ENCODE results near the gene LMO7.

LMO7 gene

GRCh38 chr13:75618308-75618707, 17.8 kb upstream of the LMO7 start:
- no peaks in the 10 kb centered on the region for H3K9me3 ChIP-seq (ENCODE audit: low read depth, low read length)
- H3K4me3 ChIP-seq, result no peak overlapping the region
- H3K27ac ChIP-seq, result 0 out of 2 replicates have a peak overlapping the region, but pooled peaks have one; percentile 21
- H3K36me3 ChIP-seq (ENCODE audit: insufficient read depth, low read length), result no peaks in the 10 kb centered on the region
- no peak overlapping the region for H3K9ac ChIP-seq (ENCODE audit: insufficient read length)
- no peak for DNase-seq (ENCODE audit: low read depth, low spot score)
- TF ChIP-seq POLR2AphosphoS5 (IDR thresholded peaks at IDR 0.05; ENCODE audit: borderline replicate concordance, low read depth, low read length) (no peak), FOXP2 (optimal IDR thresholded peaks at IDR 0.05; ENCODE audit: control extremely low read depth, extremely low read length, insufficient read depth) (no peak), EZH2 (IDR thresholded peaks at IDR 0.05) (no peak)

DNA sequence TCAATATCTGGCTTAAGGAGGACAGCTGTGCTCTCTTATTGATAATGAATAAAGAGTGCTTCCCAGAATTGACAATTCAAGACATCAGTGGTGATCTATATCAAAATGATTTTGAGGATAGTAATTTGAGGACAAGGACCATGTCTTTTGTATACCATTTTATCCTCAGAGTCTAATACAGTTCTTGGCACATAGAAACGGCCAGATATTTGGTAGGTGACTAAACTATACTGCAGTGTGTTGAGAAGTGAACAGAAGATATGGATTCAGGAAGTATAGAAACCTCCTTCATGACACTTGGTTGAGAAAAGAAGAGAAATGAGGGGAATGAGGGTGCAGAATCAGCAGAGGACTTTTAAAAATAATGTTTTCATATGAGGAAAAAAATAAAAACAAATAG, 16.1 kb upstream of the LMO7 start:
- Histone ChIP-seq H3K27ac (peak overlapping the region; percentile 97), H3K4me3 (peak overlapping the region; percentile 72), H3K36me3 (ENCODE audit: insufficient read depth, low read length) (peaks cover 8% of the 10 kb centered on the region; the same call in 1 of the 2 replicates), H3K9ac (ENCODE audit: insufficient read length) (peak overlapping the region; percentile 36), H3K9me3 (ENCODE audit: low read depth, low read length) (no peaks in the 10 kb centered on the region)
- TF ChIP-seq EZH2 (IDR thresholded peaks at IDR 0.05) (no peak), POLR2AphosphoS5 (IDR thresholded peaks at IDR 0.05; ENCODE audit: borderline replicate concordance, low read depth, low read length) (no peak), FOXP2 (optimal IDR thresholded peaks at IDR 0.05; ENCODE audit: control extremely low read depth, extremely low read length, insufficient read depth) (no peak)
- DNase-seq (ENCODE audit: low read depth, low spot score), result no peak

- peak overlapping the region; percentile 97 for H3K27ac ChIP-seq
- peak overlapping the region; percentile 36 for H3K9ac ChIP-seq (ENCODE audit: insufficient read length)
- peak overlapping the region; percentile 72 for H3K4me3 ChIP-seq
- peaks cover 13% of the 10 kb centered on the region; the same call in 1 of the 2 replicates for H3K36me3 ChIP-seq (ENCODE audit: insufficient read depth, low read length)
- TF ChIP-seq FOXP2 (optimal IDR thresholded peaks at IDR 0.05; ENCODE audit: control extremely low read depth, extremely low read length, insufficient read depth) (no peak), POLR2AphosphoS5 (IDR thresholded peaks at IDR 0.05; ENCODE audit: borderline replicate concordance, low read depth, low read length) (peak; percentile 50; the same call in 1 of the 2 replicates)
- H3K9me3 ChIP-seq (ENCODE audit: low read depth, low read length), result no peaks in the 10 kb centered on the region
- DNase-seq (ENCODE audit: low read depth, low spot score), result peak; percentile 91
Measured at GRCh38 chr13:75621147-75621546, 15.0 kb upstream of the LMO7 start.

DNA sequence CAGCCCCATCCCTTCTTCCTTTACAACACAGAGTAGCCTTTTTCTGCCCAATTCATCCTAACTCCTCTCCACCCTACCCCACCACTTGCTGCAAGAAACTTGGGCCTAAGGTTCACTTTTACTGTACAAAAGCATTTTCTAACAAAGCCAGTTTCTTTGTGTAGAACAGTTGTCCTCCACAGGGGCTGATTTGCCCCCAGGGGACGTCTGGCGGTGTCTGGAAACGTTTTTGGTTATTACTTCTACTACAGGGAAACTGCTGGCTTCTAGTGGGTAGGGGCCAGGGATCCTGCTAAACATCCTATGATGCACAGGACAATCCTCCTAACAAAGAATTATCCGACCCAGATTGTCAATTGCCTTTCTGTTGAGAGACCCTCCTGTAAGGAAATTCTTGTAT, 7.3 kb upstream of the LMO7 start:
- Histone ChIP-seq H3K27ac (peak overlapping the region; percentile 55; the same call in 1 of the 2 replicates), H3K36me3 (ENCODE audit: insufficient read depth, low read length) (peaks cover 11% of the 10 kb centered on the region; the same call in 1 of the 2 replicates), H3K9me3 (ENCODE audit: low read depth, low read length) (no peaks in the 10 kb centered on the region), H3K4me3 (no peak overlapping the region), H3K9ac (ENCODE audit: insufficient read length) (no peak overlapping the region)
- no peak for DNase-seq (ENCODE audit: low read depth, low spot score)
- no peak for TF ChIP-seq EZH2 (IDR thresholded peaks at IDR 0.05)
- TF ChIP-seq POLR2AphosphoS5 (IDR thresholded peaks at IDR 0.05; ENCODE audit: borderline replicate concordance, low read depth, low read length), result no peak

DNA sequence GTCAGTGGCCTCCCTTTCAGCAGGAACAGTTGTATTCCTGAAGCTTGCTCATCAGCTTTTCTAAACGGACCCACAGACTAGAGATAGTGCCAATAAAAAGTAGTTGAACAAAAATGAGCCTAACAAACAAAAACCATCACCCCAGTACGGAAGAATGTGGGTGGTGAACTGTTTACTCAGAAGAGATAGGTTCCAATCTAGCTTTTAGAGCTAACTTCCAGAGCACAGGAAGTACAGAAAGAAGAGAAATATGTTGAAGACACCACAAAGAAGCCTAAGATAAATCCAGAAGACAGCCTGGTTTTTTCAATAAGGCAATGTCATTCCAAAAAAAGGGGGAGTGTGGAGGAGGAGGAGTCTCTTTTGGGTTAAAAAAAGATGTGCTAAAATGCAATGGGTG, 2.8 kb upstream of the LMO7 start:
- Histone ChIP-seq H3K9me3 (ENCODE audit: low read depth, low read length) (no peaks in the 10 kb centered on the region), H3K36me3 (ENCODE audit: insufficient read depth, low read length) (no peaks in the 10 kb centered on the region), H3K27ac (peak overlapping the region; percentile 90), H3K4me3 (no peak overlapping the region), H3K9ac (ENCODE audit: insufficient read length) (no peak overlapping the region)
- no peak for DNase-seq (ENCODE audit: low read depth, low spot score)
- TF ChIP-seq POLR2AphosphoS5 (IDR thresholded peaks at IDR 0.05; ENCODE audit: borderline replicate concordance, low read depth, low read length) (no peak), EZH2 (IDR thresholded peaks at IDR 0.05) (no peak), FOXP2 (optimal IDR thresholded peaks at IDR 0.05; ENCODE audit: control extremely low read depth, extremely low read length, insufficient read depth) (no peak)

GRCh38 chr13:75635101-75635827, 866 bp upstream of the LMO7 start:
- TF ChIP-seq EZH2 (IDR thresholded peaks at IDR 0.05) (no peak), FOXP2 (optimal IDR thresholded peaks at IDR 0.05; ENCODE audit: control extremely low read depth, extremely low read length, insufficient read depth) (no peak), POLR2AphosphoS5 (IDR thresholded peaks at IDR 0.05; ENCODE audit: borderline replicate concordance, low read depth, low read length) (no peak)
- Histone ChIP-seq H3K9me3 (ENCODE audit: low read depth, low read length) (no peaks in the 10 kb centered on the region), H3K4me3 (no peak overlapping the region), H3K9ac (ENCODE audit: insufficient read length) (no peak overlapping the region), H3K36me3 (ENCODE audit: insufficient read depth, low read length) (peaks cover 2% of the 10 kb centered on the region; the same call in 1 of the 2 replicates), H3K27ac (0 out of 2 replicates have a peak overlapping the region, but pooled peaks have one; percentile 55)
- no peak for DNase-seq (ENCODE audit: low read depth, low spot score)

- TF ChIP-seq POLR2AphosphoS5 (IDR thresholded peaks at IDR 0.05; ENCODE audit: borderline replicate concordance, low read depth, low read length) (no peak; the same call in 1 of the 2 replicates), FOXP2 (optimal IDR thresholded peaks at IDR 0.05; ENCODE audit: control extremely low read depth, extremely low read length, insufficient read depth) (no peak), EZH2 (IDR thresholded peaks at IDR 0.05) (no peak)
- H3K9me3 ChIP-seq (ENCODE audit: low read depth, low read length), result no peaks in the 10 kb centered on the region
- DNase-seq (ENCODE audit: low read depth, low spot score), result no peak
- no peak overlapping the region for H3K27ac ChIP-seq
- peak overlapping the region; percentile 82 for H3K4me3 ChIP-seq
- peaks cover 15% of the 10 kb centered on the region for H3K36me3 ChIP-seq (ENCODE audit: insufficient read depth, low read length)
- H3K9ac ChIP-seq (ENCODE audit: insufficient read length), result peak overlapping the region; percentile 78
Measured at GRCh38 chr13:75636436-75637180, 478 bp downstream of the LMO7 start.

- no peak for DNase-seq (ENCODE audit: low read depth, low spot score)
- Histone ChIP-seq H3K27ac (peak overlapping the region; percentile 61), H3K9ac (ENCODE audit: insufficient read length) (peak overlapping the region; percentile 68), H3K4me3 (peak overlapping the region; percentile 82), H3K36me3 (ENCODE audit: insufficient read depth, low read length) (peaks cover 16% of the 10 kb centered on the region), H3K9me3 (ENCODE audit: low read depth, low read length) (no peaks in the 10 kb centered on the region)
- TF ChIP-seq EZH2 (IDR thresholded peaks at IDR 0.05) (no peak), FOXP2 (optimal IDR thresholded peaks at IDR 0.05; ENCODE audit: control extremely low read depth, extremely low read length, insufficient read depth) (no peak), POLR2AphosphoS5 (IDR thresholded peaks at IDR 0.05; ENCODE audit: borderline replicate concordance, low read depth, low read length) (no peak)
Measured at GRCh38 chr13:75637181-75637750, 1.1 kb downstream of the LMO7 start.

Data from SK-N-MC (cell line).